Epithelial cell of esophagus (primary cell): ENCODE data around the gene ADARB2.
"Not testable (repeated sequence)": the region's sequence is repeated elsewhere in the genome, so short reads cannot be mapped to it uniquely, and the experiment has no call there.

Source experiments
- DNase-seq: peaks from one replicate; pipeline ENCODE4 v3.0.0; 2010; ENCODE audit warnings: low read depth
- H3K4me3 ChIP-seq: 2 replicates; pipeline ENCODE4 v1.5.1; 2011; ENCODE audit warnings: mild to moderate bottlenecking, low read length, control low read depth
- TF ChIP-seq, protein P1 (sequence below): IDR thresholded peaks from 2 replicates; pipeline ENCODE4 v1.5.1; 2011; ENCODE audit warnings: low read depth, mild to moderate bottlenecking, low read length, control low read depth, inconsistent platforms; ENCODE audit not compliant: insufficient read depth; ENCODE audit errors: missing control alignments

Gene ADARB2

DNA sequence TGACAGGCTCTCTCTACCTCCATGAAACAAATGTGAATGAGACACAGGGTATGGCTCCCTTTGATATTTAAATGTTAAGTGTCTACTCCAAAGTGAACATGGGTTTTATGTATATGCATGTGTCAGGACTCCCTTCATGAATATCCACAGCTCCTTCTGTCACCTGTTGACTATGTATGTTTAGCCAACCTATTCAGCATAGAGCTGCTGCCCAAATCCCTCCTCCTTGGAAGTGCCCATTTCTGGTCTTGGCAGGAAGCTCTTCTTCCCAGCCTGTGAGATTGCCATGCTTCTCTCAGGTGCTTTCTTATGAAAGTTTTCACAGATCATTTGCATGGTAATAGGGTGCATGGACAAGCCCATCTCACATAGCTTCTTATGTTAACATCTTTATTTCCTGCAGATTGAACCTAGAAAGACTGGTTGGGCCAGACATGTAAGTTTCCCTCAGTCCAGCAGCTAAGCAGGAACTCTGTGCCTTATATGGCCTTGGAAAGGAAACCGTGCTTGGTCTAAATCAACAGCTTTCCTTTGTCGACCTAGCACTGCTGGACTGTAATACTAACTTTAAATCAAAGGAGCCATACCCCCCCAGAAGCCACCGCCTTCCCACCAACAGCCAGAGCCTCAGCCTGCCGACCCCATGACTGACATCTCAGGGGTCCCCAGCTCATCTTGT is 288.9 kb downstream of the ADARB2 start:
- no peak overlapping the region for H3K4me3 ChIP-seq
- DNase-seq: peak; percentile 16
- TF ChIP-seq, protein P1, sequence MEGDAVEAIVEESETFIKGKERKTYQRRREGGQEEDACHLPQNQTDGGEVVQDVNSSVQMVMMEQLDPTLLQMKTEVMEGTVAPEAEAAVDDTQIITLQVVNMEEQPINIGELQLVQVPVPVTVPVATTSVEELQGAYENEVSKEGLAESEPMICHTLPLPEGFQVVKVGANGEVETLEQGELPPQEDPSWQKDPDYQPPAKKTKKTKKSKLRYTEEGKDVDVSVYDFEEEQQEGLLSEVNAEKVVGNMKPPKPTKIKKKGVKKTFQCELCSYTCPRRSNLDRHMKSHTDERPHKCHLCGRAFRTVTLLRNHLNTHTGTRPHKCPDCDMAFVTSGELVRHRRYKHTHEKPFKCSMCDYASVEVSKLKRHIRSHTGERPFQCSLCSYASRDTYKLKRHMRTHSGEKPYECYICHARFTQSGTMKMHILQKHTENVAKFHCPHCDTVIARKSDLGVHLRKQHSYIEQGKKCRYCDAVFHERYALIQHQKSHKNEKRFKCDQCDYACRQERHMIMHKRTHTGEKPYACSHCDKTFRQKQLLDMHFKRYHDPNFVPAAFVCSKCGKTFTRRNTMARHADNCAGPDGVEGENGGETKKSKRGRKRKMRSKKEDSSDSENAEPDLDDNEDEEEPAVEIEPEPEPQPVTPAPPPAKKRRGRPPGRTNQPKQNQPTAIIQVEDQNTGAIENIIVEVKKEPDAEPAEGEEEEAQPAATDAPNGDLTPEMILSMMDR: no peak

DNA sequence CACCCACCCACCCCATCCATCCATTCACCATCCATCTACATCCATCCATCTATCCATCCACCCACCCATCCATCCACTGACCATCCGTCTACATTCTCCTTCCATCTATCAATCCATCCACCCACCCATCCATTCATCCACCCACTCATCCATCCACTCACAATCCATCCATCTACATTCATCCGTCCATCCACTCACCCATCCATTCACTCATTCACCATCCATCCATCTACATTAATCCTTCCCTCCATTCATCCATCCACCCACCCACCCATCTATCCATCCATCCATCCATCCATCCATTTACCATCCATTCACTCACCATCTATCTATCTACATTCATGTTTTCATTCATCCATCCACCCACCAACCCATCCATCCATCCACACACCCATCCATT is 292.5 kb downstream of the ADARB2 start:
- DNase-seq: no peak
- H3K4me3 ChIP-seq: no peak overlapping the region
- TF ChIP-seq, protein P1: no peak

DNA sequence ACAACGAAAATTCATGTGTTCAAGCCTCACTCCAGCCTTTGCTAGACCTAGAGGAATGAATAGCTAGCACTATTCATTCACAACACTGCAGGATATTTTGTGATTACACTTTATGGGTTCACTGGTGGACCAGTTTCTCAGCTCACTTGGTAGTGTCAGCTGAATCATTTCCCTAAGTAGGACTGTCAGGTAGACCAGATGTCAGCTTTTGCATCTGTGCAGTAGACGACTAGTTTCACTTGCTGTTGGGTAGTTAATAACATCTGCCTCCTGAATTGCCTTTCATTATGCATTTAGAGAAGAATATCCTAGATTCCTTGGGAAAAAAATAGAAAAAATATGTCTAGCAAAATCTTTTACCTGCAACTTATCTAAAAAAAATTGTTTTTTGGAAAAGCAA is 296.4 kb downstream of the ADARB2 start:
- H3K4me3 ChIP-seq: no peak overlapping the region
- DNase-seq: no peak
- TF ChIP-seq, protein P1: no peak

DNA sequence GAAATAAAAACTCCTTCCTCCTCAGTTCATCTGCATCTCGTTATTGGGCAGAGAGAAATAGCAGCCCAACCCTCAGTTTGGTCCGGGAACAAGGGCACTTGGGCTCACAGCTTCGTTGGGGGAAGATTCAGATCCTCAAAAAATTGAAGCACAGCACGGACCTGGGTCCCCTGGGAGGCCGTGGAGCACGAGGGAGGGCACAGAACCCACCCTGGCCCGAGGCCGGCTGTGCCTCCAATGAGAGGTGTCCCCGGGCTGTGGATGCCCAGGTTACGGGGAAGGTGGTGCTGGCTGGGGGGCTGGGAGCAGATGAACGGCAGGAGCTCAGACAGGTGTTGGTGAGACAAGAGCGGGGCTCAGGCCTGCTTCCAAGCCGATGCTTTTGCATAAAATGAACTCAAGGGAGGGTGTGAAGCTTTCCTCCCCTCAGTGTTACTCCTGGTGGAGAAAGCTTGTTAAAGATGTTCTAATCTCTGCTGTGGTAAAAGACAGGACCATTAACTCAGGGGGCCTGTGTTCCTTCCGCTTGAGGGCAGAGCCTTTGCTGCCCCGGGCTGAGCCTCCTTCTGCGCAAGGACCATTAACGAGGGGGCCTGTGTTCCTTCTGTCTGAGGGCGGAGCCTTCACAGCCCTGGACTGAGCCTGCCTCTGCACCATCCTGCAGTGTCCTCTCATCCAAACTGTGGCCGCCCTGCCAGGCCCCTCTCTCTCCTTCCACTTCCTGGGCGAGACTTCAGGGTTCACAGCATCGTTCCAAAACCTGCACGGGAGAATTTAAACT is 302.2 kb downstream of the ADARB2 start:
- TF ChIP-seq, protein P1: no peak
- H3K4me3 ChIP-seq: no peak overlapping the region
- DNase-seq: no peak

DNA sequence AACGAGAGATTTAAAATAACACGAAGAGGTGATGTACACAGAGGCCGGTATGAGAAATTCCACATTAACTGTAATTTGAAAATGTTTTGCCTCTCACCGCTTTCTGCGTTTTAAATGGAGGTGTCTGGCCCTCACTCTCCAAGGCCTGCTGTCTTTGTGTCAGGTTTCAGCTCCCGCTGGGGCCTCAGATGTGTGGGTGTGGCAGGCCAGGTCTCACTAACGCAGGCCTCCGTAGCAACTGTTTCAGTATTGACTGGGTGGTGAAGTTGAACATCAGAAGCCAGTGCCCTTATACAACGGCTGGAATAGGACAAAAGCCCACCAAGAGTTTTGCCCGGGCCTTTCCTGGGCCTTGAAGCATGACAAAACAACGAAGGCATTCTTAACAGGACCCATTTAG is 303.1 kb downstream of the ADARB2 start:
- TF ChIP-seq, protein P1: no peak
- H3K4me3 ChIP-seq: no peak overlapping the region
- DNase-seq: no peak

DNA sequence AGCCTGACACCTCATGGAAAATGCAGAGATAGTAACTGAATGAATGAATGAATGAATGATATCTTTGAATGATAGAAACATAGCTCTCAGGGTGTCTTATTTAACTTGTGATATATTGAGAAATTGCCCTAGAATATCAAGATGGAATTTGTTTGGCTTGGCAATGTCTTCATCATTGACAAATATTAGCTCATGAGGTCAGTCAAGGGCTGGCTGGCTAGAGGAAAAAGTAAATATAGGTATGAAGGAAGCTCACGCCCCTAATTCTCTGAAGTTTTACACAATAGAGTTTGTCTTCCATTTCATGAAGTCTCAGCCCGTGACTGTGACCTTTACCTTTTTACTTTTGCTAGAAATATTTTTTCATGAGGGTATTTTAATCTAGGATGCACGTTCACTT is 305.2 kb downstream of the ADARB2 start:
- TF ChIP-seq, protein P1: no peak
- no peak for DNase-seq

DNA sequence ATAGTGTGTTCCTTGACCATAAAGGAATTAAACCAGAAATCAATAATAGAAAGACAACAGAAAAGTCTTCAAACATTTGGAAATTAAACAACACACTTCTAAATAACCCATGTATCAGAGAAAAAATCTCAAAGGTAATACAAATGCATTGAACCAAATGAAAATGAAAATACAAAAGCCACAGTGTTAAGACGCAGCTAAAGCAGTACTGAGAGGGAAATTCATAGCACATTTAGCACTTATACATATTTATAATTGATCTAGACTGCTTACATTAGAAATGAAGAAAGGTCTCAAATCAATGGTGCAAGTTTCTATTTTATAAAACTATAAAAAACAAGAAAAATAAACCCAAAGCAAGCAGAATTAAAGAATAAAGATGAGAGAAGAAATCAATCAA is 306.1 kb downstream of the ADARB2 start:
- TF ChIP-seq, protein P1: no peak
- no peak for DNase-seq
- H3K4me3 ChIP-seq: no peak overlapping the region

More for the DNA sequence above, 305.2 kb downstream of the ADARB2 start:
- H3K4me3 ChIP-seq: no peak overlapping the region

DNA sequence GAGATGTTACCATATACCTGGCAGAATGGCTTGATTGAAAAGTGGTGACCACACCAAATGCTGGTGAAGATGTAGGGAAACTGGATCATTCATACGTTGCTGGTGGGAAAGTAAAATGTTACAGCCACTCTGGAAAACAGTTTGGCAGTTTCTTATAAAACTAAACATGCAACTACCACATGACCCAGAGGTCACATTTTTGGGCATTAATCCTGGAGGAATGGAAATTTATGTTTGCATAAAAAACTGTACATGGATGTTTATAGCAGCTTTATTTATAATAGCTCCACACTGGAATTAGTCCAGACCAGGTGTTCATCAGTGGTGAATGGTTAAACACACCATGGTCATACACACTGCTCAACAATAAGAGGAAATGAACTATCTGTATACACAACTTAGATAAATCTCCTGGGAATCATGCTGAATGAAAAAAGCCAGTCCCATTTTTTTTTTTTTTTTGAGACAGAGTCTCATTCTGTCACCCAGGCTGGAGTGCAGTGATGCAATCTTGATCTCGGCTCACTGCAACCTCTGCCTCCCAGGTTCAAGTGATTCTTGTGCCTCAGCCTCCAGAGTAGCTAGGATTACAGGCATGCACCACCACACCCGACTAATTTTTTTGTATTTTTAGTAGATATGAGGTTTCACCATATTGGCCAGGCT is 309.7 kb downstream of the ADARB2 start:
- not testable (repeated sequence) for DNase-seq, H3K4me3 ChIP-seq
